Duodenal mucosa (tissue), 2 donors: Measurements from ENCODE around the gene MAML3.

Experiments used
- H3K27ac ChIP-seq: one replicate; pipeline ENCODE4 v1.7.0; 2013; ENCODE audit warnings: low read depth, low read length
- H3K27me3 ChIP-seq, 2 donors: one replicate each; pipeline ENCODE4 v1.7.0; 2013; ENCODE audit warnings: low read length in 2 of 2, control low read depth in 1 of 2; ENCODE audit not compliant: insufficient read depth in 2 of 2, control insufficient read depth in 1 of 2
- H3K36me3 ChIP-seq, 2 donors: one replicate each; pipeline ENCODE4 v1.7.0; 2013; ENCODE audit warnings: low read length in 2 of 2, control low read depth in 1 of 2; ENCODE audit not compliant: insufficient read depth in 2 of 2, control insufficient read depth in 1 of 2
- H3K4me1 ChIP-seq, 2 donors: one replicate each; pipeline ENCODE4 v1.7.0; 2013; ENCODE audit warnings: low read length in 2 of 2, control low read depth in 1 of 2; ENCODE audit not compliant: insufficient read depth in 2 of 2, control insufficient read depth in 1 of 2
- H3K4me3 ChIP-seq, 2 donors: one replicate each; pipeline ENCODE4 v1.7.0; 2013; ENCODE audit warnings: low read length in 2 of 2, low read depth in 1 of 2
- H3K9ac ChIP-seq, 2 donors: one replicate each; pipeline ENCODE4 v1.7.0; 2013; ENCODE audit warnings: low read length in 2 of 2, low read depth in 1 of 2
- H3K9me3 ChIP-seq, 2 donors: one replicate each; pipeline ENCODE4 v1.7.0; 2013; ENCODE audit warnings: low read length in 2 of 2, control low read depth in 1 of 2; ENCODE audit not compliant: control insufficient read depth in 1 of 2

MAML3 gene

DNA sequence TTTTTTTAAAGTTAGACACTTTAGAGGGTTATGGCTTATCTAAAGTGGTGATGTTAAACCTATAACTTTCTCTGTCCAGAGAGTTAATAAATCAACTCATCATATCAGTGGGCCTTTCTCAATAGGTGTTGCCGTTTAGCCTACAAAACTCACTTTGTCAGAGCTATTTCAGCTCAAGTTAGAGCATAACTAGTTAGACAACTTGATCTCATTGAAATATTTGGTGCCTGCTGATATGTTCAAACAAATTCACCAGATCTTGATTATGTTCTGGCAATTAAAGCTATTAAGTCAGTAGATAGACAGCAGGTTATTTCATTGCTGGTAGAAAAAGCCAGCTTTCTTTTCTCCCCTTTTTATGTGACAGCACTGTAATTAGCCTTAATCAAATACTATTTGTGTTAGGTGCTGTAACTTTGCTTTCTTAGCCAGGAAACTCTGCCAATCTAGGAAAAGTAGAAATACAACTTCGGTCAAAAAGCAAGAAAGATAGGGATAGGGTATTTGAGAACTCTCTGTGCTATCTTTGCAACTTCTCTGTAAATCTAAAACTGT, 191.8 kb downstream of the MAML3 start:
- Histone ChIP-seq H3K27me3 (no peaks in the 10 kb centered on the region), H3K27ac (no peak overlapping the region), H3K9ac (no peak overlapping the region), H3K4me3 (no peak overlapping the region), H3K4me1 (no peaks in the 10 kb centered on the region), H3K9me3 (no peaks in the 10 kb centered on the region), H3K36me3 (no peaks in the 10 kb centered on the region)

DNA sequence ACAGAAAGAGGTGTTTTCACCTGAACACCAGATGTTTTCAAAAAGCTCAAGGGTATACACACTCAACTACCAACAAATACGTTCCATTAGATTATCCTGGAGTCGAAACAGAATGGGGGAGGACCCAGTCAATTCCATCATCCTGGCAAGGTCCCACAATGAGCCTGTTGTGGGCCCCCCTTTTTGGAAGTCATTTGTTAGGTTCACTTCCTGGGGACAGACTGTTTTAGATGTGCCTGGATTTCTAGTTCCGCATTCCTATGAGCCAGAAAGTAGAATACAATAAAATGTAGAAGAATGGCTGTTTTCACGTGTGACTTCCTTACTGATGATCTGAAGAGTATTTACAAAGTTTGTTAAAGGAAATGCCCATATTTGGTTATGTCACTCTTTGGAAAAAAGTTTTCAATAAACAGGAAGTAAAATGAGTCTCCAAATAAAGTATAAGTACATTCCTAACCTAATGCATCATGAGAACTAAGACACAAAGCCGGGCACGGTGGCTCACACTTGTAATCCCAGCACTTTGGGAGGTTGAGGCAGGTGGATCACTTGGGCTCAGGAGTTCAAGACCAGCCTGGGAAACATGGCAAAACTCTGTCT, 192.5 kb downstream of the MAML3 start:
- Histone ChIP-seq H3K9ac (no peak overlapping the region), H3K36me3 (no peaks in the 10 kb centered on the region), H3K4me1 (no peaks in the 10 kb centered on the region), H3K27ac (no peak overlapping the region), H3K9me3 (no peaks in the 10 kb centered on the region), H3K27me3 (no peaks in the 10 kb centered on the region), H3K4me3 (no peak overlapping the region)

DNA sequence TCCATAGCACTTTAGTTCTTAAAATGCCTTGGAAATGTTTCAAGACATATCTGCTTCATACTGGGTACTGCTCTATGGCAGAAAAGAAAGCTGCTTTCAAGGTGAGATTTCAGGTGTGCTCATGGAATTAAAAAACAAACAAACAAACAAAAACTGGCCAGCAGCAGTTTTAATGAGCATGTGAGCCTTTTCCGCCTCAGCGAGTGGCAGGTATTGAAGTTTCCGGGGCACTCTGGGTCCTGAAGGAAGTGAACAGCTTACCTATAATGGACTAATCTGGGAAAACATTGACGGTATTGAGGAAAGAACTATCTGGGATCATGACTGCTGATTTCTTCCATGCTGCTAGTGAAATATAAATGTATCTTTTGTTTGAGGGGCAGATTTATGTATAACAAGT, 194.6 kb downstream of the MAML3 start:
- Histone ChIP-seq H3K36me3 (no peaks in the 10 kb centered on the region), H3K9ac (no peak overlapping the region), H3K27me3 (no peaks in the 10 kb centered on the region), H3K4me1 (no peaks in the 10 kb centered on the region), H3K27ac (no peak overlapping the region), H3K9me3 (no peaks in the 10 kb centered on the region), H3K4me3 (no peak overlapping the region)

DNA sequence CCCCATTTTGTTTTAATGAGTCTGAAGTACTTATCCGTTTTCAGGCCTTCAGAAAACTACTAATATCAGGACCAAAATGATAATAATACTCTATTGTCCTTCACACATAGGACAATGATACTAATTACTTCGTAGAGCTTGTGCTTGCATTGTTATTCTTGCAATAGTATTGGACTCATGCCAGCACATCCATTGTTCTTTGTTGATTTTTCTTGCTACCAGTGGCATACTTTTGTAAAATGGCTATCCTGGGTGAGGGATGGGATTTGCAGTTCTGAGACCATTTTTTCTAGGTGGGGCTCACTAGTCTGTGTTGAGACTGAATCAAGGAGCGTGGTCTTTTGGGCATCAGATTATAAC, 195.3 kb downstream of the MAML3 start:
- Histone ChIP-seq H3K4me3 (no peak overlapping the region), H3K9me3 (no peaks in the 10 kb centered on the region), H3K9ac (no peak overlapping the region), H3K27me3 (no peaks in the 10 kb centered on the region), H3K36me3 (no peaks in the 10 kb centered on the region), H3K27ac (no peak overlapping the region), H3K4me1 (no peaks in the 10 kb centered on the region)

DNA sequence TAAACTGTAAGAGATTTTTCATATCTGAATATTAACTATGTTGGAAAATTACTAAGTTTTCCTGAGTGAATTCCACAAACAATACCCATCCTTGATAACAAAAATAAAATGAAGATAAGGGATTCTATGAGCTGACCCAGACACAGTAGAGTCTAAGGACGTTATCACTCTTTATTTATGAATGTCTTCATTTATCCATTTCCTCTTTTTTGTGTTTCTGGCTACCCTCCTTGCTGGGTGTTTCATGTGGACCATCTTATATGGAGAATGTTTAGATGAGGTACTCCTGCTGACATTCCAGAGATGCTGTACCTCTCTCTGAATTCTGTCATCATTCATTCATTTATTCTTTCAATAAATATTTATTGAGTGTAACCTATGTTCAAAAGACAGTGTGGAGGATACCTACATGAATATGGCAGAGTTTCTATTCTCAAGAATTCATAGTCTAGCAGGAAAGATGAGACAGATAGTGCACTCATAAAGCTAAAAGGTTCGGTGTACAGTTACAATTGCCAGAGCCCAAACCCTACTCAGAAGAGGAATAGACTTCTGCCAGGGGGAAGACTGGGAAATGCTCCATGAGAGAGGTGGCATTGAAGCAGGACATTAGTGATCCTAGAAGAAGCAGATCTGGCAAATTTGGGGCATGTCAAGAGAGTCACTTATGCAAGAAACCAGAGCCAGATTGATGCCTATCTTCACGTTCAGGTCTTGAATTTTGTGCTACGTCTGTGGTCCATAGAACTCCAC, 195.8 kb downstream of the MAML3 start:
- no peak overlapping the region for H3K9ac ChIP-seq
- no peak overlapping the region for H3K27ac ChIP-seq
- H3K4me3 ChIP-seq, result no peak overlapping the region
- no peaks in the 10 kb centered on the region for H3K27me3 ChIP-seq
- no peaks in the 10 kb centered on the region for H3K4me1 ChIP-seq
- H3K36me3 ChIP-seq, result no peaks in the 10 kb centered on the region
- H3K9me3 ChIP-seq, result no peaks in the 10 kb centered on the region

DNA sequence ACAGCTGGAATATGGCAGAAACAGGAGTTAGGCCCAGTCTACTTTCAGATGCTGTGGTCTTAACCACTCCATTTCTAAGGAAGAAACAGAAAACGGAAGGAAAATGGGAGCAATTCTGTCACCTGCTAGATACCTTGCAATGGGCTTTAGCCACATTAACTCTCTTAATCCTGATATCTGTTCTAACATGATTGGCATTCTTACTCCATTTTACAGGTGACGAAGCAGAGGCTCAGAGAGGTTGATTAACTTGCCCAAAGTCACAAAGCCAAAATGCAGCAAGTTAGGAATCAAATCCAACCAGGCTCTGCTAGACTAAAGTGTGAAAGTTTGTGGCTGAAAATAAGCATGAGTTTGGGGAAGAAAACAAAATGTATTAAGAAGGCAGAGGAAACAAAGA, 196.9 kb downstream of the MAML3 start:
- Histone ChIP-seq H3K9ac (no peak overlapping the region), H3K4me1 (no peaks in the 10 kb centered on the region), H3K36me3 (no peaks in the 10 kb centered on the region), H3K27me3 (no peaks in the 10 kb centered on the region), H3K4me3 (no peak overlapping the region), H3K9me3 (no peaks in the 10 kb centered on the region), H3K27ac (no peak overlapping the region)

DNA sequence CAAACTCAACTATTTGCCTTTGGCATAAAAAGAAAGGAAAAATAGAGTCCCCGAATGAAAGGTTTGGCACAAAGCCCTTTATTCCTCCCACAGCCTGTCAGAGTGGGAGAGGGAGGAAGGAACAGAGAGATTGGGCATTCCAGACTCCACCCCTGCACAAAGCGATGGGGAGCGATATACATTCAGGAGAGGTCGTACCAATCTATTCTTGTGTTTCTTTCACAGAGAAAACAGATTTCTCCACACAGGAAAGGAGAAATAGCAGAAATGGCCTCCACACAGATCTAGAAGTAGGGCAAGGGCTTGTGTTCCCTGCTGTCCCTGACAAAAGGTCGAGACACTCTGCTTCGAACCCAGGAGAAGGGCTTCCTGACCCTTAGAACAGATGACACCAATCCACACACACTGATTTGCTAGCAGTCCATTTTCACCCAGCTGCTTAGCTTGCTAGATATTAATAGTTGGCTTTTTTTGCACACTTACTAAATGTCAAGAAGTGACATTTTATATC, 197.4 kb downstream of the MAML3 start:
- Histone ChIP-seq H3K9me3 (no peaks in the 10 kb centered on the region), H3K27me3 (no peaks in the 10 kb centered on the region), H3K4me3 (no peak overlapping the region), H3K36me3 (no peaks in the 10 kb centered on the region), H3K4me1 (no peaks in the 10 kb centered on the region), H3K27ac (no peak overlapping the region), H3K9ac (no peak overlapping the region)

DNA sequence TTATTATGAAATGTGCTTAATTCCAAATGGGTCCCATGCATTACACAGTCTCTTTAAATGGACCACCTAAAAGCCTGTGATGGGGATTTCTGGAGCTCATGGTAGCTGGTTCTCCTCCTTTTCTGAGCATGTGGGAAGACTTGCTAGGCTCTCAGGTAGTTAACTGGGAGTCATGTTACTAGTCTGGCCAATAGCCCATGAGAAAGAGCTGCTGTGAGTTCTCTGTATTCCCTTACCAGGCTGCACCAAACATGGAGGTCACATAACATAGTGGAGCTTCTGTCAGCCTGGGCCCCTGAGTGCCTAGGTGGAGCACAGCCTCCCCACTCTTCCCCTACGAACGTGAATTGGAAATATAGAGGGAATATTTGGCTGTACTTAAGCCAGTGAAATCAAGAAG, 198.4 kb downstream of the MAML3 start:
- Histone ChIP-seq H3K9me3 (no peaks in the 10 kb centered on the region), H3K36me3 (no peaks in the 10 kb centered on the region), H3K27ac (no peak overlapping the region), H3K4me1 (no peaks in the 10 kb centered on the region), H3K4me3 (no peak overlapping the region), H3K27me3 (no peaks in the 10 kb centered on the region), H3K9ac (no peak overlapping the region)

DNA sequence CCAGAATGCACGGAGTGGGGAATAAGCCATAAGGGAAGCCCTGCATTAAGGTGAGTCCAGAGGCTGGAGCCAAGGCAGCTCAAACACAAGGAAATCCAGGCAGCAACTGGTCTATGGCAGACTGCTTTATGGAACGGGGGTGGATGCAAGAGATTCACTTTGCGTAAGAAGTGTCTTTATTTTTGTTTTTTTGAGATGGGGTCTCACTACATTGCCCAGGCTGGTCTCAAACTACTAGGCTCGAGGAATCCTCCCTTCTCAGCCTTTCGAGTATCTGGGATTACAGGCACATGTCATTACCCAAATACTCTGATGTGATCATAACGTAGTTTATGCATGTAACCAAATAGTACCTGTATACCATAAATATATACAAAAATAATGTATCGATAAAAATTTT, 199.5 kb downstream of the MAML3 start:
- Histone ChIP-seq H3K36me3 (no peaks in the 10 kb centered on the region), H3K27me3 (no peaks in the 10 kb centered on the region), H3K9me3 (no peaks in the 10 kb centered on the region), H3K4me3 (no peak overlapping the region), H3K27ac (no peak overlapping the region), H3K4me1 (no peaks in the 10 kb centered on the region), H3K9ac (no peak overlapping the region)

DNA sequence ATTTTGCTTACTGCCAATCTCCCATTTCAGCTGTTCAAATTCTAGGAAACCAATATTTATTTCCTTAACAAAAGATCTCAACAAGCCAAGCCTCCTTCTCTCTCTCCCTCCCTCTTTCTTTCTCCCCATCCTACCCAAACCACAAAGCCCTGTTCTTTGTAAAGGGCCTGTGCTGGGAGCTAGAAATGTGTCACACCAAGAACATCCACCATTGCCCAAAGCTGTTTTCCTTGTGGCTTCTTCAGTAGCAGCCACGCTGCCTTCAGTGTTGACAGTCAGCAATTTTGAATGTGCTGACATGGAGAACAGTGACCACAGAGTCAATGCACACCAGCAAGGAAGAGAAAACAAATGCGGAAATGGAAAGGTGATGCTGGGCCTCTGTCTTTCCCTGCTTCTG, 203.0 kb downstream of the MAML3 start:
- H3K9ac ChIP-seq, result no peak overlapping the region
- no peak overlapping the region for H3K27ac ChIP-seq
- H3K4me1 ChIP-seq, result peaks cover 0 to 4% of the 10 kb centered on the region in 2 donors
- no peaks in the 10 kb centered on the region for H3K9me3 ChIP-seq
- H3K36me3 ChIP-seq, result no peaks in the 10 kb centered on the region
- no peak overlapping the region for H3K4me3 ChIP-seq
- H3K27me3 ChIP-seq, result no peaks in the 10 kb centered on the region
